ENCODE measurements around the gene ABHD2. TPM values are rescaled to one million over a fixed set of nuclear protein-coding genes. Genes with fewer than 3 reads are reported as not detected.

ABHD2 gene
- total RNA-seq, 4 donors from 2014 or later, result 50.0 to 79.9 (median 65.2) TPM

GRCh38 chr15:89171136-89172072, 83.1 kb downstream of the ABHD2 start:
- no peak for TF ChIP-seq CTCF (IDR thresholded peaks at IDR 0.05; ENCODE audit: low read depth)

- TF ChIP-seq CTCF (IDR thresholded peaks at IDR 0.05; ENCODE audit: low read depth), result no peak
Measured at GRCh38 chr15:89172921-89173320, 84.7 kb downstream of the ABHD2 start.

- no peak for TF ChIP-seq CTCF (IDR thresholded peaks at IDR 0.05; ENCODE audit: low read depth)
Measured at GRCh38 chr15:89174476-89174875, 86.2 kb downstream of the ABHD2 start.

- no peak for TF ChIP-seq CTCF (IDR thresholded peaks at IDR 0.05; ENCODE audit: low read depth)
Measured at GRCh38 chr15:89175617-89176191, 87.4 kb downstream of the ABHD2 start.

- no peak for TF ChIP-seq CTCF (IDR thresholded peaks at IDR 0.05; ENCODE audit: low read depth)
Measured at GRCh38 chr15:89177116-89177515, 88.9 kb downstream of the ABHD2 start.

- TF ChIP-seq CTCF (IDR thresholded peaks at IDR 0.05; ENCODE audit: low read depth), result no peak
Measured at GRCh38 chr15:89177633-89178306, 89.5 kb downstream of the ABHD2 start.
